KMS-11 (cell line): ENCODE results near the gene BBS2.
A peak's percentile ranks its signal among the peaks of the same experiment; 100 is the strongest.

Source experiments
- H2AFZ ChIP-seq: fragments of 200-600 bp; sonication (generic); 2 replicates; pipeline ENCODE4 v1.6.1; 2016; ENCODE audit warnings: antibody characterized with exemption, mixed run types, low read depth
- H3K27ac ChIP-seq: fragments of 200-600 bp; sonication (generic); 2 replicates; pipeline ENCODE4 v1.6.1; 2016; ENCODE audit warnings: mild to moderate bottlenecking, mixed run types
- H3K27me3 ChIP-seq: fragments of 200-600 bp; sonication (generic); 2 replicates; pipeline ENCODE4 v1.6.1; 2017; ENCODE audit warnings: mild to moderate bottlenecking, low read depth, mixed run types, moderate library complexity; ENCODE audit not compliant: insufficient read depth
- H3K36me3 ChIP-seq: fragments of 200-600 bp; sonication (generic); 2 replicates; pipeline ENCODE4 v1.6.1; 2017; ENCODE audit warnings: mild to moderate bottlenecking, mixed run types; ENCODE audit not compliant: insufficient read depth
- H3K4me1 ChIP-seq: fragments of 200-600 bp; sonication (generic); 2 replicates; pipeline ENCODE4 v1.6.1; 2016; ENCODE audit warnings: mild to moderate bottlenecking, low read depth, mixed run types; ENCODE audit not compliant: poor library complexity, severe bottlenecking
- H3K4me2 ChIP-seq: fragments of 200-600 bp; sonication (generic); 2 replicates; pipeline ENCODE4 v1.7.0; 2016; ENCODE audit warnings: mild to moderate bottlenecking, mixed run types
- H3K4me3 ChIP-seq: fragments of 200-600 bp; sonication (generic); IDR thresholded peaks from 2 replicates; pipeline ENCODE4 v1.6.1; 2017; ENCODE audit warnings: low read depth, low read length, mixed read lengths; ENCODE audit not compliant: insufficient read depth
- H3K79me2 ChIP-seq: fragments of 200-600 bp; sonication (generic); 2 replicates; pipeline ENCODE4 v1.6.1; 2016; ENCODE audit warnings: low read depth, mixed run types; ENCODE audit not compliant: insufficient read depth
- H3K9ac ChIP-seq: fragments of 200-600 bp; sonication (generic); 2 replicates; pipeline ENCODE4 v1.6.1; 2016; ENCODE audit warnings: mild to moderate bottlenecking, mixed run types
- H4K20me1 ChIP-seq: fragments of 200-600 bp; sonication (generic); 2 replicates; pipeline ENCODE4 v1.6.1; 2016; ENCODE audit warnings: mild to moderate bottlenecking, mixed run types; ENCODE audit not compliant: insufficient read depth
- CTCF ChIP-seq: fragments of 200-600 bp; sonication (generic); conservative IDR thresholded peaks from 2 replicates; pipeline ENCODE4 v1.6.1; 2017; ENCODE audit warnings: low read depth, mild to moderate bottlenecking, antibody characterized with exemption, low read length, moderate library complexity, mixed read lengths

Gene BBS2

GRCh38 chr16:56519459-56520250 lies at the start of gene BBS2:
BBS2 (minus strand) TSS chr16:56520024; CDS start chr16:56519862, 162 bp downstream.
- no peaks in the 10 kb centered on the region for H3K36me3 ChIP-seq
- H4K20me1 ChIP-seq: no peaks in the 10 kb centered on the region
- TF ChIP-seq CTCF: no peak
- peaks cover 8% of the 10 kb centered on the region for H3K4me1 ChIP-seq
- peak within 1 kb of the TSS; percentile 27; the same call in 1 of the 2 replicates for H3K9ac ChIP-seq
- H3K27me3 ChIP-seq: no peaks in the 10 kb centered on the region
- no peak within 1 kb of the TSS for H3K4me3 ChIP-seq
- H3K4me2 ChIP-seq: peak within 1 kb of the TSS; percentile 68
- H2AFZ ChIP-seq: peak within 1 kb of the TSS; percentile 81
- H3K79me2 ChIP-seq: no peaks in the 10 kb centered on the region
- peak within 1 kb of the TSS; percentile 11; the same call in 1 of the 2 replicates for H3K27ac ChIP-seq

- TF ChIP-seq CTCF: no peak
- H4K20me1 ChIP-seq: no peaks in the 10 kb centered on the region
- no peak within 1 kb of the TSS for H3K27ac ChIP-seq
- H2AFZ ChIP-seq: no peak within 1 kb of the TSS
- H3K79me2 ChIP-seq: no peaks in the 10 kb centered on the region
- H3K4me1 ChIP-seq: no peaks in the 10 kb centered on the region
- H3K4me2 ChIP-seq: no peak within 1 kb of the TSS
- no peak within 1 kb of the TSS for H3K4me3 ChIP-seq
- H3K27me3 ChIP-seq: no peaks in the 10 kb centered on the region
- H3K9ac ChIP-seq: no peak within 1 kb of the TSS
- H3K36me3 ChIP-seq: no peaks in the 10 kb centered on the region
These were observed 45.1 kb upstream of the BBS2 start, which contains the start of gene MT4 for GRCh38 chr16:56564793-56565477. MT4 (plus strand) TSS chr16:56565073; CDS start chr16:56565129, 56 bp downstream.

- no peak for TF ChIP-seq CTCF
- Histone ChIP-seq H3K79me2 (no peaks in the 10 kb centered on the region), H3K36me3 (no peaks in the 10 kb centered on the region), H3K27me3 (no peaks in the 10 kb centered on the region), H3K4me1 (no peaks in the 10 kb centered on the region), H3K4me2 (no peak overlapping the region), H2AFZ (no peak overlapping the region), H4K20me1 (no peaks in the 10 kb centered on the region), H3K9ac (no peak overlapping the region), H3K4me3 (no peak overlapping the region), H3K27ac (no peak overlapping the region)
These were observed 41.3 kb upstream of the BBS2 start for GRCh38 chr16:56561126-56561525.

GRCh38 chr16:56560447-56560846 lies 40.6 kb upstream of the BBS2 start:
- Histone ChIP-seq H3K4me1 (no peaks in the 10 kb centered on the region), H2AFZ (no peak overlapping the region), H3K4me2 (no peak overlapping the region), H3K4me3 (no peak overlapping the region), H3K36me3 (no peaks in the 10 kb centered on the region), H4K20me1 (no peaks in the 10 kb centered on the region), H3K9ac (no peak overlapping the region), H3K79me2 (no peaks in the 10 kb centered on the region), H3K27ac (no peak overlapping the region), H3K27me3 (no peaks in the 10 kb centered on the region)
- TF ChIP-seq CTCF: no peak
